HEK293 (cell line): ENCODE results near the gene GNB1L.

Experiments used
- CTCF ChIA-PET: fragments of 350-600 bp; formaldehyde crosslinking; extraction: SDS; loops from one replicate; lab custom pipeline; 2021; ENCODE audit warnings: antibody characterized with exemption; lab: Yijun Ruan, JAX
- POLR2A ChIA-PET: fragments of 300-600 bp; formaldehyde crosslinking; extraction: SDS; loops from one replicate; lab custom pipeline; 2020; ENCODE audit warnings: antibody characterized with exemption, inconsistent platforms; lab: Yijun Ruan, JAX
- H3K27ac ChIP-seq: fragments of 200-500 bp; sonication (Bioruptor generic); 2 replicates; pipeline ENCODE4 v1.5.1; 2014; ENCODE audit warnings: low read depth, low read length, control low read depth, inconsistent platforms; ENCODE audit errors: extremely low read depth
- H3K36me3 ChIP-seq, 2 experiments: fragments of 200-500 bp in 1 of 2; sonication (Bioruptor generic) in 1 of 2; 1 replicate in 1 of 2; 2 replicates in 1 of 2; pipeline ENCODE4 v1.5.1; 2014 to 2017; ENCODE audit warnings: inconsistent platforms in 2 of 2, low read length in 2 of 2; ENCODE audit not compliant: control insufficient read depth in 2 of 2, insufficient read depth in 1 of 2
- H3K4me1 ChIP-seq: fragments of 200-500 bp; sonication (Bioruptor generic); 2 replicates; pipeline ENCODE4 v1.5.1; 2014; ENCODE audit warnings: mild to moderate bottlenecking, low read length, inconsistent platforms; ENCODE audit not compliant: control insufficient read depth, insufficient read depth
- H3K4me3 ChIP-seq: 2 replicates; pipeline ENCODE4 v1.5.1; 2011; ENCODE audit warnings: low read depth, mild to moderate bottlenecking, control low read depth, low read length, moderate library complexity
- H3K9me3 ChIP-seq: fragments of 200-500 bp; sonication (Bioruptor generic); 2 replicates; pipeline ENCODE4 v1.5.1; 2014; ENCODE audit warnings: low read depth, low read length, inconsistent platforms; ENCODE audit not compliant: control insufficient read depth, insufficient read depth
- GLI4 ChIP-seq: fragments of 450-650 bp; formaldehyde crosslinking; IDR thresholded peaks from 2 replicates; pipeline ENCODE4 v1.5.1; 2016; ENCODE audit warnings: missing biosample characterization, missing genetic modification characterization
- GLIS2 ChIP-seq: fragments of 450-650 bp; formaldehyde crosslinking; IDR thresholded peaks from 2 replicates; pipeline ENCODE4 v1.5.1; 2016; ENCODE audit warnings: missing biosample characterization, missing genetic modification characterization
- KLF1 ChIP-seq: fragments of 450-650 bp; formaldehyde crosslinking; IDR thresholded peaks from 2 replicates; pipeline ENCODE4 v1.5.1; 2016; ENCODE audit warnings: missing biosample characterization, missing genetic modification characterization
- MEIS1 ChIP-seq: sonication (generic); formaldehyde crosslinking; IDR thresholded peaks from 2 replicates; pipeline ENCODE4 v1.8.1; 2022; ENCODE audit warnings: missing genetic modification reagents, mild to moderate bottlenecking, borderline replicate concordance
- PRDM1 ChIP-seq: fragments of 450-650 bp; formaldehyde crosslinking; IDR thresholded peaks from 2 replicates; pipeline ENCODE4; 2016; ENCODE audit warnings: missing biosample characterization, missing genetic modification characterization
- SALL2 ChIP-seq: fragments of 450-650 bp; formaldehyde crosslinking; IDR thresholded peaks from 2 replicates; pipeline ENCODE4 v1.5.0; 2017; ENCODE audit warnings: missing biosample characterization, mild to moderate bottlenecking, missing genetic modification characterization, borderline replicate concordance
- TCF7L2 ChIP-seq: IDR thresholded peaks from 2 replicates; pipeline ENCODE4 v1.6.1; 2011; ENCODE audit warnings: low read depth, mild to moderate bottlenecking, inconsistent platforms, low read length, moderate library complexity, borderline replicate concordance
- ZBTB10 ChIP-seq: fragments of 450-650 bp; formaldehyde crosslinking; IDR thresholded peaks from 2 replicates; pipeline ENCODE4 v1.5.1; 2016; ENCODE audit warnings: missing biosample characterization, missing genetic modification characterization
- ZFP69B ChIP-seq: fragments of 450-650 bp; formaldehyde crosslinking; IDR thresholded peaks from 2 replicates; pipeline ENCODE4 v1.5.1; 2016; ENCODE audit warnings: missing biosample characterization, missing genetic modification characterization
- ZIC2 ChIP-seq: fragments of 450-650 bp; formaldehyde crosslinking; IDR thresholded peaks from 2 replicates; pipeline ENCODE4 v1.5.1; 2016; ENCODE audit warnings: missing biosample characterization, missing genetic modification characterization
- ZNF23 ChIP-seq: fragments of 450-650 bp; formaldehyde crosslinking; IDR thresholded peaks from 2 replicates; pipeline ENCODE4 v1.5.1; 2016; ENCODE audit warnings: missing biosample characterization, missing genetic modification characterization, borderline replicate concordance
- ZNF280C ChIP-seq: fragments of 450-650 bp; formaldehyde crosslinking; IDR thresholded peaks from 2 replicates; pipeline ENCODE4 v1.5.1; 2016; ENCODE audit warnings: missing biosample characterization, missing genetic modification characterization
- ZNF350 ChIP-seq: fragments of 450-650 bp; formaldehyde crosslinking; IDR thresholded peaks from 2 replicates; pipeline ENCODE4 v1.5.0; 2017; ENCODE audit warnings: missing biosample characterization, mild to moderate bottlenecking, missing genetic modification characterization
- ZNF433 ChIP-seq: fragments of 450-650 bp; formaldehyde crosslinking; IDR thresholded peaks from 2 replicates; pipeline ENCODE4 v1.5.1; 2016; ENCODE audit warnings: missing biosample characterization, missing genetic modification characterization, low read depth
- ZNF548 ChIP-seq: fragments of 450-650 bp; formaldehyde crosslinking; IDR thresholded peaks from 2 replicates; pipeline ENCODE4 v1.5.1; 2016; ENCODE audit warnings: missing biosample characterization, missing genetic modification characterization
- ZNF629 ChIP-seq: fragments of 450-650 bp; formaldehyde crosslinking; IDR thresholded peaks from 2 replicates; pipeline ENCODE4 v1.5.1; 2017; ENCODE audit warnings: missing biosample characterization, missing genetic modification characterization
- ZNF747 ChIP-seq: fragments of 450-650 bp; formaldehyde crosslinking; IDR thresholded peaks from 2 replicates; pipeline ENCODE4 v1.5.1; 2016; ENCODE audit warnings: missing biosample characterization, missing genetic modification characterization
- ZNF785 ChIP-seq: fragments of 450-650 bp; formaldehyde crosslinking; IDR thresholded peaks from 2 replicates; pipeline ENCODE4 v1.5.1; 2016; ENCODE audit warnings: missing biosample characterization, missing genetic modification characterization
- ZXDB ChIP-seq: fragments of 450-650 bp; formaldehyde crosslinking; IDR thresholded peaks from 2 replicates; pipeline ENCODE4 v1.5.1; 2016; ENCODE audit warnings: missing biosample characterization, missing genetic modification characterization
- TF ChIP-seq, protein P1 (sequence below): fragments of 450-650 bp; formaldehyde crosslinking; IDR thresholded peaks from 2 replicates; pipeline ENCODE4 v1.5.1; 2016; ENCODE audit warnings: missing biosample characterization, missing genetic modification characterization
- TF ChIP-seq, protein P2 (sequence below): fragments of 450-650 bp; formaldehyde crosslinking; IDR thresholded peaks from 2 replicates; pipeline ENCODE4 v1.5.1; 2016; ENCODE audit warnings: missing biosample characterization, missing genetic modification characterization
- TF ChIP-seq, protein P3 (sequence below): fragments of 450-650 bp; formaldehyde crosslinking; IDR thresholded peaks from 2 replicates; pipeline ENCODE4 v1.5.1; 2016; ENCODE audit warnings: missing biosample characterization, missing genetic modification characterization
- TF ChIP-seq, protein P4 (sequence below): sonication (generic); formaldehyde crosslinking; IDR thresholded peaks from 2 replicates; pipeline ENCODE4 v1.8.1; 2022; ENCODE audit warnings: mild to moderate bottlenecking, moderate library complexity, missing genetic modification reagents

GNB1L gene

DNA sequence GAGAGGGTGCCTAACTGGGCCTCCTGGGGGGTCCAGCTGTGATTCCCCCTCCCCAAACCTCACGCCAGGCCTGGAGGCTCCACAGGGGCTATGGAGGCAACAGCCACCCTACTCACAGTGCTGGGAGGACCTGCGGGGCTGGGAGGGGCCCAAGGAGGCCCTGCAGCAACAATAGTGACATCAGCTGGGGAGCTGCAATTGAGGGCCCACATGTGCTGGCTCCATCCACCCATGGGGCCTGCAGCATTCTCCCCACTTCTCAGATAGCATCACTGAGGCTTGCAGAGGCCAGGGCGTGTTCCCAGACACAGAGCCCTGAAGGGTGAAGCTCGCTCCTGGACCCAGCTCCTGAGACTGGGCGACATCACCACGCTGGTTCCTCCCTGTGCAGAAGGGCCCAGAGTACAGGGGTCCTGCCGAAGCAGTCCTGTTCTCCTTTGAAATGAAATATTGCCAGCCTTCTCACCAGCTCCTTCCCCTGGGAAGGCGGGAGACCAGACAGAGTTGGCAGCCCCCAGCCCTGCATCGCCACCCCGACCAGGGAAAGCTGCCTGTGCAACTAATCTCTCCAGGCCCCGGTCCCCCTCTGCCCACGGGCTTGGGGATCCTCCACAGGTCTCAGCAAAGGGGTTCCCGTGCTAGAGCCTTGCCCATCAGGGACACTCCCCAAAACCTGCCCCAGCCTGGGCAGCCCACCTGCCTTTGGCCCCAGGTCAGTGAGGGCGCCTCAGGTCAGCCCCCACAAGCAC, 103.0 kb downstream of the GNB1L start:
- Histone ChIP-seq H3K4me1 (no peaks in the 10 kb centered on the region), H3K9me3 (no peaks in the 10 kb centered on the region), H3K36me3 (no peaks in the 10 kb centered on the region), H3K27ac (no peak overlapping the region), H3K4me3 (no peak overlapping the region)
- ChIA-PET CTCF (interaction anchor here (1.1 to 3.6 kb wide), 2 partner anchors 10 to 21 kb away, joined by 10 to 12 read pairs; no protein-coding TSS in a partner anchor), POLR2A (interaction anchor here (0.5 to 1.2 kb wide), 2 partner anchors 22 to 159 kb away, joined by 3 to 4 read pairs; no protein-coding TSS in a partner anchor)
- TF ChIP-seq, protein P1, sequence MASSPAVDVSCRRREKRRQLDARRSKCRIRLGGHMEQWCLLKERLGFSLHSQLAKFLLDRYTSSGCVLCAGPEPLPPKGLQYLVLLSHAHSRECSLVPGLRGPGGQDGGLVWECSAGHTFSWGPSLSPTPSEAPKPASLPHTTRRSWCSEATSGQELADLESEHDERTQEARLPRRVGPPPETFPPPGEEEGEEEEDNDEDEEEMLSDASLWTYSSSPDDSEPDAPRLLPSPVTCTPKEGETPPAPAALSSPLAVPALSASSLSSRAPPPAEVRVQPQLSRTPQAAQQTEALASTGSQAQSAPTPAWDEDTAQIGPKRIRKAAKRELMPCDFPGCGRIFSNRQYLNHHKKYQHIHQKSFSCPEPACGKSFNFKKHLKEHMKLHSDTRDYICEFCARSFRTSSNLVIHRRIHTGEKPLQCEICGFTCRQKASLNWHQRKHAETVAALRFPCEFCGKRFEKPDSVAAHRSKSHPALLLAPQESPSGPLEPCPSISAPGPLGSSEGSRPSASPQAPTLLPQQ: peak; percentile 65; the same call in 1 of the 2 replicates
- TF ChIP-seq ZNF280C (tag by site-specific recombination): no peak
- no peak for TF ChIP-seq TCF7L2
- no peak for TF ChIP-seq ZNF747 (tag by site-specific recombination)
- TF ChIP-seq, protein P2, sequence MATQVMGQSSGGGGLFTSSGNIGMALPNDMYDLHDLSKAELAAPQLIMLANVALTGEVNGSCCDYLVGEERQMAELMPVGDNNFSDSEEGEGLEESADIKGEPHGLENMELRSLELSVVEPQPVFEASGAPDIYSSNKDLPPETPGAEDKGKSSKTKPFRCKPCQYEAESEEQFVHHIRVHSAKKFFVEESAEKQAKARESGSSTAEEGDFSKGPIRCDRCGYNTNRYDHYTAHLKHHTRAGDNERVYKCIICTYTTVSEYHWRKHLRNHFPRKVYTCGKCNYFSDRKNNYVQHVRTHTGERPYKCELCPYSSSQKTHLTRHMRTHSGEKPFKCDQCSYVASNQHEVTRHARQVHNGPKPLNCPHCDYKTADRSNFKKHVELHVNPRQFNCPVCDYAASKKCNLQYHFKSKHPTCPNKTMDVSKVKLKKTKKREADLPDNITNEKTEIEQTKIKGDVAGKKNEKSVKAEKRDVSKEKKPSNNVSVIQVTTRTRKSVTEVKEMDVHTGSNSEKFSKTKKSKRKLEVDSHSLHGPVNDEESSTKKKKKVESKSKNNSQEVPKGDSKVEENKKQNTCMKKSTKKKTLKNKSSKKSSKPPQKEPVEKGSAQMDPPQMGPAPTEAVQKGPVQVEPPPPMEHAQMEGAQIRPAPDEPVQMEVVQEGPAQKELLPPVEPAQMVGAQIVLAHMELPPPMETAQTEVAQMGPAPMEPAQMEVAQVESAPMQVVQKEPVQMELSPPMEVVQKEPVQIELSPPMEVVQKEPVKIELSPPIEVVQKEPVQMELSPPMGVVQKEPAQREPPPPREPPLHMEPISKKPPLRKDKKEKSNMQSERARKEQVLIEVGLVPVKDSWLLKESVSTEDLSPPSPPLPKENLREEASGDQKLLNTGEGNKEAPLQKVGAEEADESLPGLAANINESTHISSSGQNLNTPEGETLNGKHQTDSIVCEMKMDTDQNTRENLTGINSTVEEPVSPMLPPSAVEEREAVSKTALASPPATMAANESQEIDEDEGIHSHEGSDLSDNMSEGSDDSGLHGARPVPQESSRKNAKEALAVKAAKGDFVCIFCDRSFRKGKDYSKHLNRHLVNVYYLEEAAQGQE (tag by site-specific recombination): no peak
- peak; percentile 60; the same call in 1 of the 2 replicates for TF ChIP-seq ZNF548 (tag by site-specific recombination)
- TF ChIP-seq, protein P3, sequence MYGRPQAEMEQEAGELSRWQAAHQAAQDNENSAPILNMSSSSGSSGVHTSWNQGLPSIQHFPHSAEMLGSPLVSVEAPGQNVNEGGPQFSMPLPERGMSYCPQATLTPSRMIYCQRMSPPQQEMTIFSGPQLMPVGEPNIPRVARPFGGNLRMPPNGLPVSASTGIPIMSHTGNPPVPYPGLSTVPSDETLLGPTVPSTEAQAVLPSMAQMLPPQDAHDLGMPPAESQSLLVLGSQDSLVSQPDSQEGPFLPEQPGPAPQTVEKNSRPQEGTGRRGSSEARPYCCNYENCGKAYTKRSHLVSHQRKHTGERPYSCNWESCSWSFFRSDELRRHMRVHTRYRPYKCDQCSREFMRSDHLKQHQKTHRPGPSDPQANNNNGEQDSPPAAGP (tag by site-specific recombination): 0 out of 2 replicates have a peak, but pooled peaks have one; percentile 33
- no peak for TF ChIP-seq ZNF350 (tag by site-specific recombination)
- no peak for TF ChIP-seq SALL2
- no peak for TF ChIP-seq ZBTB10 (tag by site-specific recombination)
- peak; percentile 68 for TF ChIP-seq ZFP69B (tag by site-specific recombination)
- TF ChIP-seq ZNF433: no peak
- no peak for TF ChIP-seq ZNF785 (tag by site-specific recombination)
- TF ChIP-seq MEIS1 (CRISPR knock-in tag): no peak
- 0 out of 2 replicates have a peak, but pooled peaks have one; percentile 18 for TF ChIP-seq GLIS2 (tag by site-specific recombination)
- no peak for TF ChIP-seq ZXDB (tag by site-specific recombination)
- TF ChIP-seq ZNF629 (tag by site-specific recombination): no peak
- TF ChIP-seq, protein P4, sequence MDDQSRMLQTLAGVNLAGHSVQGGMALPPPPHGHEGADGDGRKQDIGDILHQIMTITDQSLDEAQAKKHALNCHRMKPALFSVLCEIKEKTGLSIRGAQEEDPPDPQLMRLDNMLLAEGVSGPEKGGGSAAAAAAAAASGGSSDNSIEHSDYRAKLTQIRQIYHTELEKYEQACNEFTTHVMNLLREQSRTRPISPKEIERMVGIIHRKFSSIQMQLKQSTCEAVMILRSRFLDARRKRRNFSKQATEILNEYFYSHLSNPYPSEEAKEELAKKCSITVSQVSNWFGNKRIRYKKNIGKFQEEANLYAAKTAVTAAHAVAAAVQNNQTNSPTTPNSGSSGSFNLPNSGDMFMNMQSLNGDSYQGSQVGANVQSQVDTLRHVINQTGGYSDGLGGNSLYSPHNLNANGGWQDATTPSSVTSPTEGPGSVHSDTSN: no peak
- no peak for TF ChIP-seq PRDM1 (tag by site-specific recombination)
- TF ChIP-seq GLI4 (tag by site-specific recombination): no peak
- peak; percentile 80 for TF ChIP-seq ZIC2
- no peak for TF ChIP-seq ZNF23 (tag by site-specific recombination)
- TF ChIP-seq KLF1 (tag by site-specific recombination): no peak
